ENCODE results near the gene RELB. TPM values are rescaled to one million over a fixed set of nuclear protein-coding genes. Genes with fewer than 3 reads are reported as not detected.

RELB gene, protein sequence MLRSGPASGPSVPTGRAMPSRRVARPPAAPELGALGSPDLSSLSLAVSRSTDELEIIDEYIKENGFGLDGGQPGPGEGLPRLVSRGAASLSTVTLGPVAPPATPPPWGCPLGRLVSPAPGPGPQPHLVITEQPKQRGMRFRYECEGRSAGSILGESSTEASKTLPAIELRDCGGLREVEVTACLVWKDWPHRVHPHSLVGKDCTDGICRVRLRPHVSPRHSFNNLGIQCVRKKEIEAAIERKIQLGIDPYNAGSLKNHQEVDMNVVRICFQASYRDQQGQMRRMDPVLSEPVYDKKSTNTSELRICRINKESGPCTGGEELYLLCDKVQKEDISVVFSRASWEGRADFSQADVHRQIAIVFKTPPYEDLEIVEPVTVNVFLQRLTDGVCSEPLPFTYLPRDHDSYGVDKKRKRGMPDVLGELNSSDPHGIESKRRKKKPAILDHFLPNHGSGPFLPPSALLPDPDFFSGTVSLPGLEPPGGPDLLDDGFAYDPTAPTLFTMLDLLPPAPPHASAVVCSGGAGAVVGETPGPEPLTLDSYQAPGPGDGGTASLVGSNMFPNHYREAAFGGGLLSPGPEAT
- total RNA-seq (10 to 100 TPM in 7 of 9 donors, 1 to 10 TPM in 2; 2.0 to 39.1 (median 11.6) TPM), polyA plus RNA-seq (10 to 100 TPM in 2 of 3 donors, 1 to 10 TPM in 1; 3.9 to 17.7 (median 12.4) TPM)
- long read RNA-seq, donor 1 = 0 reads
- long read RNA-seq, donor 2 = 0 reads
- long read RNA-seq, donor 3 = 0 reads
- long read RNA-seq, donor 4, partial matches to known transcripts = 2 of 4 reads
- long read RNA-seq, donor 4, other reads (novel, unspliced or antisense) = 0 of 4 reads
- long read RNA-seq, donor 5, transcript RELB-202 (11 exons, 2,219 nt) = major isoform, 37 of 48 reads
- long read RNA-seq, donor 5, partial matches to known transcripts = 2 of 48 reads
- long read RNA-seq, donor 5, other reads (novel, unspliced or antisense) = 9 of 48 reads
- long read RNA-seq, donor 6, partial matches to known transcripts = 1 of 2 reads
- long read RNA-seq, donor 6, other reads (novel, unspliced or antisense) = 1 of 2 reads
- long read RNA-seq, donor 7 = 0 reads
- long read RNA-seq, donor 8, partial matches to known transcripts = 0 of 1 reads
- long read RNA-seq, donor 8, other reads (novel, unspliced or antisense) = 0 of 1 reads
- long read RNA-seq, donor 9 = 0 reads
- long read RNA-seq, donor 10 = 0 reads

DNA sequence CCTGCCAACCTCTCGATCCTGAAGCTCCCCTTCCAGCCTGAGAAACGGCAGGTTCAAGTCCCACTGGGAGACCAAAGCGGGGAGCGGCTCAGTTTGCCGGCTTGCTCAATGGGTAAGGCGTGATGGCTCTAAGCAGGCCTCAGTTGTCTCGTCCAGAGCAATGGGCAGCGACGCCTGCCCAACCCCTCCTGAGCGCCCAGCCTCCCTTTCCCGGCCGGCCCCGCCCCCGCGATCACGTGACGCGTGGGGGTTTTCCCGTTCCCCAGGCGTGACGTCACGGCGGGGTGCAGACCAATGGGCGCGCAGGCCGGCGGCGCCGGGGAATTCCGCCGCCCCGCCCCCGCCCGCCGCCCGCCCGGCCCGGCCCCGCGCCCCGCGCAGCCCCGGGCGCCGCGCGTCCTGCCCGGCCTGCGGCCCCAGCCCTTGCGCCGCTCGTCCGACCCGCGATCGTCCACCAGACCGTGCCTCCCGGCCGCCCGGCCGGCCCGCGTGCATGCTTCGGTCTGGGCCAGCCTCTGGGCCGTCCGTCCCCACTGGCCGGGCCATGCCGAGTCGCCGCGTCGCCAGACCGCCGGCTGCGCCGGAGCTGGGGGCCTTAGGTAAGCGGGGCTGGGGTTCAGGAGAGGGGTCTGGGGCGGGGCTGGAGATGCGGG lies at the start of gene RELB:
TSS of gene RELB (plus strand) at position 378 of the 653 bp plus-strand sequence. CDS start at position 494, 116 bp downstream.
- no peak for TF ChIP-seq POLR2A (IDR thresholded peaks at IDR 0.05)
- TF ChIP-seq, protein P1, sequence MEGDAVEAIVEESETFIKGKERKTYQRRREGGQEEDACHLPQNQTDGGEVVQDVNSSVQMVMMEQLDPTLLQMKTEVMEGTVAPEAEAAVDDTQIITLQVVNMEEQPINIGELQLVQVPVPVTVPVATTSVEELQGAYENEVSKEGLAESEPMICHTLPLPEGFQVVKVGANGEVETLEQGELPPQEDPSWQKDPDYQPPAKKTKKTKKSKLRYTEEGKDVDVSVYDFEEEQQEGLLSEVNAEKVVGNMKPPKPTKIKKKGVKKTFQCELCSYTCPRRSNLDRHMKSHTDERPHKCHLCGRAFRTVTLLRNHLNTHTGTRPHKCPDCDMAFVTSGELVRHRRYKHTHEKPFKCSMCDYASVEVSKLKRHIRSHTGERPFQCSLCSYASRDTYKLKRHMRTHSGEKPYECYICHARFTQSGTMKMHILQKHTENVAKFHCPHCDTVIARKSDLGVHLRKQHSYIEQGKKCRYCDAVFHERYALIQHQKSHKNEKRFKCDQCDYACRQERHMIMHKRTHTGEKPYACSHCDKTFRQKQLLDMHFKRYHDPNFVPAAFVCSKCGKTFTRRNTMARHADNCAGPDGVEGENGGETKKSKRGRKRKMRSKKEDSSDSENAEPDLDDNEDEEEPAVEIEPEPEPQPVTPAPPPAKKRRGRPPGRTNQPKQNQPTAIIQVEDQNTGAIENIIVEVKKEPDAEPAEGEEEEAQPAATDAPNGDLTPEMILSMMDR (IDR thresholded peaks at IDR 0.05) = no peak
- WGBS, 4 donors = 2 to 13% (median 7%) methylated on average over 4 to 76 of the region's 79 CpGs
- Histone ChIP-seq H3K4me3 (peak within 1 kb of the TSS in 3 of 4 donors; percentile 22 to 92 (median 77)), H3K36me3 (replicated peaks in 1 of 2) (peaks cover 0 to 5% of the 10 kb centered on the region in 2 donors), H3K27me3 (no peaks in the 10 kb centered on the region), H3K27ac (peak within 1 kb of the TSS; percentile 97 to 100 (median 98)), H3K4me1 (replicated peaks in 1 of 2) (peaks cover 6 to 9% of the 10 kb centered on the region in 2 donors), H3K9me3 (replicated peaks in 1 of 3) (no peaks in the 10 kb centered on the region)
- DNase-seq = peak; percentile 94 to 97 (median 96)
- intact Hi-C loops (cut with DNase I) = no loop called here

DNA sequence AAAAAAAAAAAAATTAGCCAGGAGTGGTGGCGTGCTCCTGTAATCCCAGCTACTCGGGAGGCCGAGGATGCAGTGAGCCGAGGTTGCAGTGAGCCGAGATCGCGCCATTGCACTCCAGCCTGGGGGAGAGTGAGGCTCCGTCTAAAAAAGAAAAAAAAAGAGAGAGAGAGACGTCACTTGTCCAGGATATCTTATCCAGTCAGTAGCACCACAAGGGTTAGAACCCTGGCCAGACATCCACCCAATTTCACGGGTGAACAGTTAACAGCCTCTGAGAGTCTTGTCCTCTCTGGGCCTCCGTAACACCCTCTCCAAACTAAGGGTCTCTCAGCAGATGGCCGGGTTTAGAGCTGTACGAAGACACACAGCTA lies 47.0 kb upstream of the RELB start:
- TF ChIP-seq POLR2A (IDR thresholded peaks at IDR 0.05) = no peak
- TF ChIP-seq, protein P1 (IDR thresholded peaks at IDR 0.05) = no peak
- H3K9me3 ChIP-seq (replicated peaks in 1 of 3) = no peaks in the 10 kb centered on the region
- DNase-seq = no peak
- no peaks in the 10 kb centered on the region for H3K36me3 ChIP-seq (replicated peaks in 1 of 2)
- H3K4me3 ChIP-seq = peak overlapping the region; percentile 34 to 96 (median 80)
- 27 to 39% (median 33%) methylated on average over 12 to 13 of the region's 13 CpGs for WGBS, 4 donors
- H3K27ac ChIP-seq = peak overlapping the region; percentile 76 to 94 (median 86)
- intact Hi-C loops (cut with DNase I) = loop anchor here in 1 of 2 donors (5.0 kb wide), 1 partner anchor 52 kb away; no protein-coding TSS in a partner anchor
- H3K27me3 ChIP-seq = no peaks in the 10 kb centered on the region
- peaks cover 27 to 62% of the 10 kb centered on the region in 2 donors for H3K4me1 ChIP-seq (replicated peaks in 1 of 2)

DNA sequence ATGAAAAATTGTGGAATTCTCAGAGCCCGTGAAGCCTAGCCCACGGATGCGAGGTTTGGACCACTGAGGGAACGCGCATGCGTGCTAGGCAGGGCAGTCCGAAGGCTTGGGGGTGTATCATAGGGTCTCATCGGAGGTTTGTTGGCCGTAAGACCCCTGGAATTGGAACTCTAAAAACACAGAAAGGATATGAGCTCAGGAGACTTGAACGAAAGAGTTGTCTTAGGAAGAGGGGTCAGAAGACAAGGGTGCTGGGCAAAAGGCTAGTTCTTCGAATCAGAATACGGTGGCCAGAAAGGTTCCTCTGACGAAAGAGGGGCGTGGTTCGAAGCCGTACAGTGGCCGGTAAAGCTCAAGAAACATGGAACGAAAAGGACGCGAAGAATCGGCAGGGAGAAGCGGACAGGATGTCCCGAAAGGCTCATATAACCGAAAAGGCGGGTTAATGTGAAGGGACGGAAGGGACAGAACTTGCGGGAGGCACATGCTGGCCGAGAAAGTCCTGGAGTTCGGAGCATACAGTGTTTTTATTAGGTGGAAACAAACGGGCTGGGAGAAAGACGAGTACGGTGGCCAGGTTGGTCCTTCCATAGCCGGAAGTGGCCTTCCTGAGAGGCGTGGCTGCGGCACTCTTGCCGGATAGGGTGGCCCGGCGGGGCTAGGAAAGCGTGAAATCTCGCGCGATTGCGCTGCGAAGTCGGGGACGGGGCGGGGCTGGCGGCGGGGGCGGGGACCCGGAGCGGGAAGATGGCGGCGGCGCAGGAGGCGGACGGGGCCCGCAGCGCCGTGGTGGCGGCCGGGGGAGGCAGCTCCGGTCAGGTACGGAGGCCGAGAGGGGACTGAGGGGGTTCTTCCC lies 46.4 kb upstream of the RELB start, which contains the start of gene CLPTM1:
TSS of gene CLPTM1 (plus strand) at position 732 of the 856 bp plus-strand sequence. CDS start at position 748, 16 bp downstream.
- intact Hi-C loops (cut with DNase I) = loop anchor here in 1 of 2 donors (5.0 kb wide), 1 partner anchor 53 kb away; no protein-coding TSS in a partner anchor
- 0 to 1% (median 0%) methylated on average over 32 to 65 of the region's 65 CpGs for WGBS, 4 donors
- Histone ChIP-seq H3K4me1 (replicated peaks in 1 of 2) (peaks cover 27 to 68% of the 10 kb centered on the region in 2 donors), H3K4me3 (peak within 1 kb of the TSS; percentile 75 to 96 (median 86)), H3K27ac (peak within 1 kb of the TSS; percentile 76 to 94 (median 86)), H3K9me3 (replicated peaks in 1 of 3) (no peaks in the 10 kb centered on the region), H3K36me3 (replicated peaks in 1 of 2) (no peaks in the 10 kb centered on the region), H3K27me3 (no peaks in the 10 kb centered on the region)
- TF ChIP-seq, protein P1 (IDR thresholded peaks at IDR 0.05) = peak in 3 of 6 experiments; percentile 27 to 33 (median 30)
- peak; percentile 16 to 69 for TF ChIP-seq POLR2A (IDR thresholded peaks at IDR 0.05)
- DNase-seq = peak; percentile 97 to 98 (median 98)

Measured in adrenal gland (tissue), 19 donors.